Loucy (cell line): Measurements from ENCODE around the gene TMPRSS11B.

Experiments
- H2AFZ ChIP-seq: fragments of 200-600 bp; sonication (generic); 2 replicates; pipeline ENCODE4 v1.6.0; 2016; ENCODE audit warnings: antibody characterized with exemption, mild to moderate bottlenecking, low read length, moderate library complexity
- H3F3A ChIP-seq: fragments of 200-600 bp; 2 replicates; pipeline ENCODE4 v1.6.0; 2016; ENCODE audit warnings: antibody characterized with exemption, low read depth, mild to moderate bottlenecking
- H3K27me3 ChIP-seq: fragments of 200-600 bp; sonication (generic); 2 replicates; pipeline ENCODE4 v1.6.1; 2014; ENCODE audit warnings: low read length, mild to moderate bottlenecking; ENCODE audit not compliant: insufficient read depth, poor library complexity, severe bottlenecking
- H3K36me3 ChIP-seq: fragments of 200-600 bp; sonication (generic); 2 replicates; pipeline ENCODE4 v1.6.1; 2016; ENCODE audit warnings: low read length; ENCODE audit not compliant: insufficient read depth
- H3K4me1 ChIP-seq: fragments of 200-600 bp; sonication (generic); 2 replicates; pipeline ENCODE4 v1.5.1; 2014; ENCODE audit warnings: low read length, mild to moderate bottlenecking; ENCODE audit not compliant: insufficient read depth, poor library complexity, severe bottlenecking
- H3K4me2 ChIP-seq: fragments of 200-600 bp; sonication (generic); 2 replicates; pipeline ENCODE4 v1.6.0; 2014; ENCODE audit warnings: antibody characterized with exemption, low read length, low read depth, mild to moderate bottlenecking; ENCODE audit not compliant: poor library complexity, severe bottlenecking
- H3K4me3 ChIP-seq: fragments of 200-600 bp; sonication (generic); 2 replicates; pipeline ENCODE4 v1.5.1; 2014; ENCODE audit warnings: low read length, mild to moderate bottlenecking, mixed read lengths; ENCODE audit not compliant: poor library complexity, severe bottlenecking
- H3K79me2 ChIP-seq: fragments of 200-600 bp; sonication (generic); 2 replicates; pipeline ENCODE4 v1.6.1; 2014; ENCODE audit warnings: low read length; ENCODE audit not compliant: insufficient read depth
- H3K9ac ChIP-seq: fragments of 200-600 bp; sonication (generic); 2 replicates; pipeline ENCODE4 v1.6.0; 2014; ENCODE audit warnings: mild to moderate bottlenecking, low read depth, low read length, moderate library complexity; ENCODE audit not compliant: poor library complexity, severe bottlenecking
- H3K9me2 ChIP-seq: fragments of 200-600 bp; sonication (generic); replicated peaks from 2 replicates; pipeline ENCODE4 v1.6.1; 2016; ENCODE audit warnings: low read depth, low read length, mixed read lengths
- H3K9me3 ChIP-seq: fragments of 200-600 bp; sonication (generic); 2 replicates; pipeline ENCODE4 v1.6.1; 2014; ENCODE audit warnings: mild to moderate bottlenecking, antibody characterized with exemption, low read length, low read depth; ENCODE audit not compliant: insufficient read depth
- H4K20me1 ChIP-seq: fragments of 200-600 bp; sonication (generic); 2 replicates; pipeline ENCODE4 v1.6.0; 2014; ENCODE audit warnings: antibody characterized with exemption, low read length, mild to moderate bottlenecking; ENCODE audit not compliant: insufficient read depth, poor library complexity, severe bottlenecking
- CTCF ChIP-seq: fragments of 200-600 bp; sonication (generic); conservative IDR thresholded peaks from 2 replicates; pipeline ENCODE4 v1.5.1; 2014; ENCODE audit warnings: mild to moderate bottlenecking, antibody characterized with exemption, low read length
- EZH2phosphoT487 ChIP-seq: fragments of 200-600 bp; IDR thresholded peaks from 2 replicates; pipeline ENCODE4 v1.6.1; 2018; ENCODE audit warnings: antibody characterized with exemption, mild to moderate bottlenecking, moderate library complexity, borderline replicate concordance

TMPRSS11B gene

GRCh38 chr4:68187145-68187544 lies 58.3 kb downstream of the TMPRSS11B start:
- Histone ChIP-seq H3K9ac (no peak overlapping the region), H3K79me2 (no peaks in the 10 kb centered on the region), H3K4me2 (no peak overlapping the region)

DNA sequence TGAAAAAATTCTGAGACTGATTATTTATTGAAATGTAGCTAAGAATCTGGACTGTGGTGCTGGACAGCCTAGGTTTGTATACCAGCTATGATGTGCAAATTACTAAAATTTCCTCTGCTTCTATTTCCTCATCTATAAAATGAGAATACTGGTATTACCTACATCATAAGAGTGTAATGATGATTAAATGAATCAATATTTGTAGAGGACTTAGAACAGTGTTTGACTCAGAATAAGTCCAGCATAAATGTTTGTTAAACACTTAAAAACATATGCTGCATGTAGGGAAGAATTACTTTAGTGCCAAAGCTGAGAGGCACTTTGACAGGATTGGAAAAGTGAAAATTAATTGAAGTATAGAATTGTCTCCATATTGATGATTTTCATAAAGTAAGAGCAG lies 60.6 kb downstream of the TMPRSS11B start:
- H3K9me2 ChIP-seq = no peaks in the 10 kb centered on the region
- H4K20me1 ChIP-seq = no peaks in the 10 kb centered on the region
- no peaks in the 10 kb centered on the region for H3K4me1 ChIP-seq
- no peak overlapping the region for H3K9ac ChIP-seq
- H3K9me3 ChIP-seq = no peaks in the 10 kb centered on the region
- no peak overlapping the region for H2AFZ ChIP-seq
- H3K27me3 ChIP-seq = no peaks in the 10 kb centered on the region
- no peak overlapping the region for H3K4me3 ChIP-seq
- H3K4me2 ChIP-seq = no peak overlapping the region
- TF ChIP-seq CTCF (no peak), EZH2phosphoT487 (no peak)
- no peaks in the 10 kb centered on the region for H3K79me2 ChIP-seq
- no peaks in the 10 kb centered on the region for H3K36me3 ChIP-seq
- no peaks in the 10 kb centered on the region for H3F3A ChIP-seq

More at GRCh38 chr4:68187145-68187544, 58.3 kb downstream of the TMPRSS11B start:
- H3K4me3 ChIP-seq = no peak overlapping the region
- no peaks in the 10 kb centered on the region for H3K27me3 ChIP-seq
- H3K4me1 ChIP-seq = no peaks in the 10 kb centered on the region
- H4K20me1 ChIP-seq = no peaks in the 10 kb centered on the region
- no peaks in the 10 kb centered on the region for H3F3A ChIP-seq
- H2AFZ ChIP-seq = no peak overlapping the region
- no peaks in the 10 kb centered on the region for H3K9me3 ChIP-seq
- no peaks in the 10 kb centered on the region for H3K9me2 ChIP-seq
- TF ChIP-seq EZH2phosphoT487 (no peak), CTCF (no peak)
- no peaks in the 10 kb centered on the region for H3K36me3 ChIP-seq

DNA sequence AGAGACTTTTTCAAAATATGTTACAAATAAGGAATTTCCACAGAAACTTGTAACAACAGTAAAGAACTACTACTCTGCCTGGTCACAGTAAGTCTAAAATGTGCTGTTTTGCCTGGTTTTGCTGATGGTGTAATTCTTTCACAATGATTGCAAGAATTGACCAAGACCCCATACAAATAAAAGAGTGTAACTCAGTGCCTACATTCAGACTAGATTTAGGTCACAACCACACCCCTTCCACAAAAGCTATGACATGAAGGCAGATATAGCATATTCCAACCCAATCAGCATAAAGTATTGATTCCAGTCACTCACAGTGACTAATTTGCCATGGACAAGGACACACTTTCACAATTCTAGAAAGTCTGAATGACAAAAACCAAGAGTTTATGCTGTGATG lies 62.1 kb downstream of the TMPRSS11B start:
- Histone ChIP-seq H3K4me1 (no peaks in the 10 kb centered on the region), H3K4me3 (no peak overlapping the region), H2AFZ (no peak overlapping the region), H3K9me2 (no peaks in the 10 kb centered on the region), H3K4me2 (no peak overlapping the region), H3K27me3 (no peaks in the 10 kb centered on the region), H3K9ac (no peak overlapping the region), H4K20me1 (no peaks in the 10 kb centered on the region), H3F3A (no peaks in the 10 kb centered on the region), H3K9me3 (no peaks in the 10 kb centered on the region), H3K36me3 (no peaks in the 10 kb centered on the region), H3K79me2 (no peaks in the 10 kb centered on the region)
- TF ChIP-seq CTCF (no peak), EZH2phosphoT487 (no peak)
